GM19193 (cell line): ENCODE measurements around the gene PROSER2.

ENCODE experiments used
- POLR2A ChIP-seq: IDR thresholded peaks from 4 replicates; pipeline ENCODE4 v1.6.1; 2011; ENCODE audit not compliant: insufficient read depth, insufficient read length; ENCODE audit errors: extremely low read depth

PROSER2 gene

GRCh38 chr10:11795101-11795920 is 27.8 kb upstream of the PROSER2 start:
- no peak for TF ChIP-seq POLR2A

GRCh38 chr10:11796474-11796873 is 26.7 kb upstream of the PROSER2 start:
- TF ChIP-seq POLR2A: no peak

- no peak for TF ChIP-seq POLR2A
Measured at GRCh38 chr10:11797281-11797680, 25.9 kb upstream of the PROSER2 start.

- no peak for TF ChIP-seq POLR2A
Measured at GRCh38 chr10:11797847-11798633, 25.1 kb upstream of the PROSER2 start.

GRCh38 chr10:11798845-11799735 is 24.1 kb upstream of the PROSER2 start:
- no peak for TF ChIP-seq POLR2A

GRCh38 chr10:11799736-11800080 is 23.4 kb upstream of the PROSER2 start:
- no peak for TF ChIP-seq POLR2A

GRCh38 chr10:11804336-11804735 is 18.8 kb upstream of the PROSER2 start:
- TF ChIP-seq POLR2A: no peak

GRCh38 chr10:11805792-11806191 is 17.4 kb upstream of the PROSER2 start:
- TF ChIP-seq POLR2A: no peak

GRCh38 chr10:11806706-11807105 is 16.4 kb upstream of the PROSER2 start:
- TF ChIP-seq POLR2A: no peak

GRCh38 chr10:11808808-11809207 is 14.3 kb upstream of the PROSER2 start:
- no peak for TF ChIP-seq POLR2A

GRCh38 chr10:11810313-11810766 is 12.8 kb upstream of the PROSER2 start:
- TF ChIP-seq POLR2A: no peak

GRCh38 chr10:11810973-11811372 is 12.2 kb upstream of the PROSER2 start:
- TF ChIP-seq POLR2A: no peak

- no peak for TF ChIP-seq POLR2A
Measured at GRCh38 chr10:11813177-11813576, 10.0 kb upstream of the PROSER2 start.

- no peak for TF ChIP-seq POLR2A
Measured at GRCh38 chr10:11813855-11814567, 9.1 kb upstream of the PROSER2 start.
